GM23338 (cell line): ENCODE measurements around the gene PPP1R16B. TPM values are rescaled to one million over a fixed set of nuclear protein-coding genes. Genes with fewer than 3 reads are reported as not detected.

Experiments
- ATAC-seq: fragments of 200-7000 bp; cut with Tn5 transposase; 3 replicates; pipeline ENCODE4 v1.9.1; 2020
- DNase-seq: peaks from one replicate; pipeline ENCODE4 v3.0.0-alpha.2; 2015; ENCODE audit warnings: low spot score
- H2AFZ ChIP-seq: fragments of 200-600 bp; sonication (generic); 2 replicates; pipeline ENCODE4 v1.8.0; 2016; ENCODE audit warnings: antibody characterized with exemption, mild to moderate bottlenecking, moderate library complexity
- H3F3A ChIP-seq: fragments of 200-600 bp; sonication (generic); replicated peaks from 2 replicates; pipeline ENCODE4 v1.8.0; 2017; ENCODE audit warnings: antibody characterized with exemption, mixed run types, low read depth
- H3K27ac ChIP-seq: fragments of 200-600 bp; sonication (generic); 2 replicates; pipeline ENCODE4 v1.6.1; 2016; ENCODE audit warnings: low read depth
- H3K27me3 ChIP-seq: fragments of 200-600 bp; sonication (generic); 2 replicates; pipeline ENCODE4 v1.8.0; 2016; ENCODE audit warnings: mild to moderate bottlenecking, mixed run types, moderate library complexity; ENCODE audit not compliant: insufficient read depth
- H3K36me3 ChIP-seq: fragments of 200-600 bp; sonication (generic); 2 replicates; pipeline ENCODE4 v1.8.0; 2016; ENCODE audit warnings: mild to moderate bottlenecking; ENCODE audit not compliant: insufficient read depth
- H3K4me1 ChIP-seq: fragments of 200-600 bp; sonication (generic); 2 replicates; pipeline ENCODE4 v1.8.0; 2016; ENCODE audit warnings: mild to moderate bottlenecking, moderate library complexity; ENCODE audit not compliant: insufficient read depth
- H3K4me2 ChIP-seq: fragments of 200-600 bp; sonication (generic); 2 replicates; pipeline ENCODE4 v1.7.1; 2017; ENCODE audit warnings: mixed run types
- H3K4me3 ChIP-seq: fragments of 200-600 bp; sonication (generic); 2 replicates; pipeline ENCODE4 v1.6.1; 2016; ENCODE audit warnings: mixed run types
- H3K79me2 ChIP-seq: fragments of 200-600 bp; sonication (generic); replicated peaks from 2 replicates; pipeline ENCODE4 v1.8.0; 2017; ENCODE audit warnings: mild to moderate bottlenecking; ENCODE audit not compliant: insufficient read depth
- H3K9me2 ChIP-seq: fragments of 200-600 bp; sonication (generic); 2 replicates; pipeline ENCODE4 v1.8.0; 2017; ENCODE audit not compliant: insufficient read depth
- H4K20me1 ChIP-seq: fragments of 200-600 bp; sonication (generic); replicated peaks from 2 replicates; pipeline ENCODE4 v1.8.0; 2017; ENCODE audit warnings: mild to moderate bottlenecking; ENCODE audit not compliant: insufficient read depth
- H3K27ac Mint-ChIP-seq: 2 replicates; pipeline ENCODE4 v1.8.0; 2020; ENCODE audit warnings: inconsistent platforms, mild to moderate bottlenecking, moderate library complexity, mixed read lengths
- H3K27me3 Mint-ChIP-seq: 3 replicates; pipeline ENCODE4 v1.8.0; 2022; ENCODE audit warnings: low read depth, mild to moderate bottlenecking, moderate library complexity, mixed read lengths, inconsistent platforms; ENCODE audit not compliant: insufficient read depth, poor library complexity
- H3K36me3 Mint-ChIP-seq: 3 replicates; pipeline ENCODE4 v1.8.0; 2021; ENCODE audit warnings: low read depth, mild to moderate bottlenecking, inconsistent platforms, moderate library complexity, mixed read lengths
- H3K4me1 Mint-ChIP-seq: 3 replicates; pipeline ENCODE4 v1.8.0; 2020; ENCODE audit warnings: mild to moderate bottlenecking, inconsistent platforms, mixed read lengths
- H3K4me3 Mint-ChIP-seq: 3 replicates; pipeline ENCODE4 v1.8.0; 2021; ENCODE audit warnings: moderate library complexity, mild to moderate bottlenecking, inconsistent platforms, mixed read lengths
- H3K9me3 Mint-ChIP-seq: 3 replicates; pipeline ENCODE4 v1.8.0; 2020; ENCODE audit warnings: moderate library complexity, mild to moderate bottlenecking, inconsistent platforms, mixed read lengths
- CREB1 ChIP-seq: fragments of 250-450 bp; sonication (Bioruptor Pico); IDR thresholded peaks from 2 replicates; pipeline ENCODE4 v1.5.0; 2020; ENCODE audit warnings: low read depth, mild to moderate bottlenecking, moderate library complexity
- CTCF ChIP-seq, 2 experiments: fragments of 200-600 bp in 1 of 2; sonication (generic) in 1 of 2; conservative IDR thresholded peaks; 2 replicates each; pipeline versions ENCODE4 v1.5.1 to v1.6.1; 2016 to 2017; ENCODE audit warnings: antibody characterized with exemption in 2 of 2, low read depth in 2 of 2, mild to moderate bottlenecking in 2 of 2, moderate library complexity in 1 of 2
- ETS1 ChIP-seq: IDR thresholded peaks from 2 replicates; pipeline ENCODE4 v1.6.1; 2016; ENCODE audit warnings: antibody characterized with exemption
- EZH2 ChIP-seq: fragments of 200-600 bp; sonication (generic); IDR thresholded peaks from one replicate; pipeline ENCODE4 v1.8.0; 2017; ENCODE audit warnings: antibody characterized with exemption, mild to moderate bottlenecking, low read depth; ENCODE audit not compliant: unreplicated experiment
- EZH2phosphoT487 ChIP-seq: fragments of 200-600 bp; sonication (generic); IDR thresholded peaks from one replicate; pipeline ENCODE4 v1.8.1; 2018; ENCODE audit warnings: antibody characterized with exemption; ENCODE audit not compliant: unreplicated experiment
- JUNB ChIP-seq: IDR thresholded peaks from one replicate; pipeline ENCODE4 v1.6.1; 2016; ENCODE audit warnings: antibody characterized with exemption; ENCODE audit not compliant: unreplicated experiment
- POLR2AphosphoS5 ChIP-seq: IDR thresholded peaks from 2 replicates; pipeline ENCODE4 v1.6.1; 2016; ENCODE audit warnings: antibody characterized with exemption, low read depth
- STAT1 ChIP-seq: IDR thresholded peaks from one replicate; pipeline ENCODE4 v1.6.1; 2016; ENCODE audit warnings: antibody characterized with exemption; ENCODE audit not compliant: unreplicated experiment
- ZNF114 ChIP-seq: fragments of 250-450 bp; sonication (Bioruptor Pico); IDR thresholded peaks from 2 replicates; pipeline ENCODE4 v1.5.0; 2020; ENCODE audit warnings: mild to moderate bottlenecking, moderate library complexity
- ZNF462 ChIP-seq: fragments of 250-450 bp; sonication (Bioruptor Pico); IDR thresholded peaks from 2 replicates; pipeline ENCODE4 v1.5.0; 2020; ENCODE audit warnings: mild to moderate bottlenecking, moderate library complexity
- polyA plus RNA-seq: library from polyadenylated mRNA; unstranded; fragments of >200 nt; fragmentation: Nextera tagmentation; extraction: Ambion mirVana; gene quantifications from 2 replicates; pipeline ENCODE4 v1.2.1, GENCODE V29; 2016
- total RNA-seq: library from RNA; depleted of rRNA; stranded (reverse); fragments of >200 nt; shearing (Covaris generic); gene quantifications from 2 replicates; pipeline ENCODE4 v1.2.3, GENCODE V29; 2014

PPP1R16B gene
- total and polyA plus RNA-seq, 2 experiments from 2014 or later, result 1.6 to 11.5 TPM

GRCh38 chr20:38828514-38829295, 23.2 kb downstream of the PPP1R16B start:
- Mint-ChIP-seq H3K4me1 (peaks cover 40% of the 10 kb centered on the region), H3K27me3 (peaks cover 8% of the 10 kb centered on the region), H3K4me3 (no peak overlapping the region), H3K27ac (no peak overlapping the region), H3K9me3 (no peaks in the 10 kb centered on the region; the same call in 2 of the 3 replicates), H3K36me3 (no peaks in the 10 kb centered on the region)
- Histone ChIP-seq H3K4me3 (no peak overlapping the region), H3K4me2 (no peak overlapping the region), H3K27me3 (no peaks in the 10 kb centered on the region), H3K9me2 (no peaks in the 10 kb centered on the region), H3K36me3 (peaks cover 5% of the 10 kb centered on the region; the same call in 1 of the 2 replicates), H3K4me1 (peaks cover 20% of the 10 kb centered on the region), H4K20me1 (no peaks in the 10 kb centered on the region; the same call in 1 of the 2 replicates), H3K27ac (no peak overlapping the region), H2AFZ (no peak overlapping the region), H3F3A (no peaks in the 10 kb centered on the region), H3K79me2 (peaks cover 6% of the 10 kb centered on the region; the same call in 1 of the 2 replicates)
- DNase-seq (no peak), ATAC-seq (no peak)
- TF ChIP-seq ETS1 (no peak), EZH2 (no peak), JUNB (no peak), CTCF (conservative IDR thresholded peaks at IDR 0.05; ENCODE audit: low read depth in 2 of 2) (no peak), EZH2phosphoT487 (no peak), STAT1 (no peak), ZNF114 (no peak), POLR2AphosphoS5 (no peak)

GRCh38 chr20:38829296-38829875, 23.9 kb downstream of the PPP1R16B start:
- Mint-ChIP-seq H3K27me3 (peaks cover 8% of the 10 kb centered on the region), H3K9me3 (no peaks in the 10 kb centered on the region; the same call in 2 of the 3 replicates), H3K27ac (no peak overlapping the region), H3K4me1 (peaks cover 40% of the 10 kb centered on the region), H3K4me3 (no peak overlapping the region), H3K36me3 (no peaks in the 10 kb centered on the region)
- no peak overlapping the region for H3K4me3 ChIP-seq
- no peaks in the 10 kb centered on the region for H3K27me3 ChIP-seq
- H3K36me3 ChIP-seq, result peaks cover 5% of the 10 kb centered on the region; the same call in 1 of the 2 replicates
- H3K9me2 ChIP-seq, result no peaks in the 10 kb centered on the region
- no peak for DNase-seq
- H4K20me1 ChIP-seq, result no peaks in the 10 kb centered on the region; the same call in 1 of the 2 replicates
- no peak overlapping the region for H3K4me2 ChIP-seq
- H3K4me1 ChIP-seq, result peaks cover 20% of the 10 kb centered on the region
- peaks cover 6% of the 10 kb centered on the region; the same call in 1 of the 2 replicates for H3K79me2 ChIP-seq
- ATAC-seq, result no peak
- H3K27ac ChIP-seq, result no peak overlapping the region
- H2AFZ ChIP-seq, result no peak overlapping the region
- H3F3A ChIP-seq, result no peaks in the 10 kb centered on the region
- no peak for TF ChIP-seq CREB1 (CRISPR knock-in tag)
- no peak for TF ChIP-seq ZNF462
- no peak for TF ChIP-seq ETS1
- no peak for TF ChIP-seq POLR2AphosphoS5
- TF ChIP-seq STAT1, result no peak
